NOMO-1 treated with dmso at 0.1 percent for 144 hours (cell line): ENCODE measurements around the gene BTBD7.

Experiments
- DNase-seq: peaks from one replicate; lab custom pipeline; 2025; ENCODE audit not compliant: unreplicated experiment; lab: John Stamatoyannopoulos, UW

BTBD7 gene

DNA sequence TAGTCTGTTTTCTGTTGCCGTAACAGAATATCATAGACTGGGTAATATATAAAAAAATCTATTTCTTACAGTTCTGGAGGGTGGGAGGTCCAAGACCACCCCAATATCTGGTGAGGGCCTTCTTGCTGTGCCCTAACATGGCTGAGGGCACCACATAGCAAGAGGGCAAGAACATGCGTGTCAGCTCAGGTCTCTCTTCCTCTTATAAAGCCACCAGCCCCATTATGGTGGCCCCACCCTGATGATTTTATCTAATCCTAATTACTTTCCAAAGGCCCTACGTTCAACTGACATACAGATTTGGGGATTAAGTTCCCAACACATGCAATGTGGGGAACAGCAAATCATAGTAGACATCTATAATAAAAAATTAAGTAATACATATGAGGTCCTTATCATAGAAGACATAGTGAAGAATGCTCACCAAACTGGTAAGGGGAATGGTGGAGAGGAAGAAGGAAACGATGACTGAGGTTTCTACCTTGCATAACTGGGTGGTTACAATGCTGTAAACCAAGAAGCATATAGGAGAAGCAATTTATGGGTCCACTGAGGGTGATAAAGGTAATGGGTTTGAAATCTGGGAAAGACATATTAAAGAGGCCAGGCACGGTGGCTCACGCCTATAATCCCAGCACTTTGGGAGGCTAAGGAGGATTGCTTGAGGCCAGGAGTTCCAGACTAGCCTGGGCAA, 27.0 kb downstream of the BTBD7 start:
- peak; percentile 43 for DNase-seq

DNA sequence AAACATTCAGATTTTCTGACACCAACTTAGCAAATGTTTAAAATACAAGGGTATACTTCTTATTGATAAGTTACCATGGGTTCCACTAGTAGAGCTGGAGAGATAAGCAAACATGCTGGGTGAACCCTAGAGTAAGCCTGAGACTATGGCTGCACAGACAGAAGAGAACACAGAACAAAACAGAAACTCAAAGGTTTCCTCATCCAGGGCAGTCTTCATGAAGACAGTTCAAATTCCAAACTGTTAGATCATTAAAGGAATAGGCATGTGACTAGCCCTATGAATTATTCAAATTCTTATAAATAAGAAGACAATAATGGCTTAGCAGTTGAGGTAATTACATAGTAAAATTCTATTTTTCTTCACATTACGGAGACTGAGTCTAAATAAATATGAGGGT, 28.1 kb downstream of the BTBD7 start:
- no peak for DNase-seq

DNA sequence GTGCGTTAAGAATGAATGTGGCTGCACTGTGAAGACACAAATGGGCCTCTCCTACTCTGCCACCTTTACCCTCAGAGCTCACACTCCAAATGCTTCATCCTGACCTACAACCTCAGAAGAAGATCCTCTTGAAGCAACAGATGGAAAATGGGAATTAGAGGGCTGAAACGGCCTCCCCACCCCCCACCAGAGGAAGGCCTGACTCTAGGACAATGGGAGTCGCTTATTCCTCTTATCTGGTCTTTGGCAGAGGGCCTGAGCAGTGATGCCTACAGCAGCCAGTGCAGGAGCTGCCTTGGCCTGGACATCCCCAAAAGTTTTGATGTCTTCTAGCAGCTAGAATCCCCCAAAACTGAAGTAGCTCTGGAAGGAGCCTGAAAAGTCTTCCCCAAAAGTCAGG, 29.2 kb downstream of the BTBD7 start:
- DNase-seq: no peak

DNA sequence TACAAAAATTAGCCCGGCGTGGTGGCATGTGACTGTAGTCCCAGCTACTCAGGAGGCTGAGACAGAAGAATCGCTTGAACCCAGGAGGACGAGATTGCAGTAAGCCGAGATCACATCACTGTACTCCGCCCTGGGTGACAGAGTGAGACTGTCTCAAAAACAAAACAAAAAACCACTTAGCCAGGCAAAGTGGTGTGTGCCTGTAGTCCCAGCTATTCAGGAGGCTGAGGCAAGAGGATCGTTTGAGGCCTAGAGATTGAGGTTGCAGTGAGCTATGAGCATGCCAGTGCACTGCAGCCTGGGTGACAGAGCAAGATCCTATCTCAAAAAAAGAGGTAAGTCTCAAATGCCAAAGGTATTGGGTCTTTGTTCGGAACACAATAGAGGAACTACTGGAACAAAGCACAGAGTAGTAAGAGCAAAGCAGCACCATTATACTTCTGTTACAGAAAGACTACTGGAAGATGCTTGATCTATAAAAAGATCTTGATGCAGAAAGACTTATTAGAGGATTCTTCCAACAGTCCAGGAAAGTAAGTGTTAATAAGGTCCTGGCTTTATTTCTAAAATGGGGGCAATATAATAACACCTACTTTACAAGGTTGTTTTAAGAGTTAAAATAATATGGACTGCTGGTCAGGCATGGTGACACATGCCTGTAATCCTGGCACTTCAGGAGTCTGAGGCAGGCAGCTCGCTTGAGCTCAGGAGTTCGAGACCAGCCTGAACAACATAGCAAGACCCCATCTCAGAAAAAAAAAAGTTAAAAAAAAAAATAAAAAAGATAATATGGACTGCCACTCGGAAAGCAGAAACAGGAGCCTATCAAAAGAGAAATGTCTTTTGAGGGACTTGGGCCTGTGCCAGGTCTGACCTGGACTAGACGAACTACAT, 29.9 kb downstream of the BTBD7 start:
- no peak for DNase-seq

DNA sequence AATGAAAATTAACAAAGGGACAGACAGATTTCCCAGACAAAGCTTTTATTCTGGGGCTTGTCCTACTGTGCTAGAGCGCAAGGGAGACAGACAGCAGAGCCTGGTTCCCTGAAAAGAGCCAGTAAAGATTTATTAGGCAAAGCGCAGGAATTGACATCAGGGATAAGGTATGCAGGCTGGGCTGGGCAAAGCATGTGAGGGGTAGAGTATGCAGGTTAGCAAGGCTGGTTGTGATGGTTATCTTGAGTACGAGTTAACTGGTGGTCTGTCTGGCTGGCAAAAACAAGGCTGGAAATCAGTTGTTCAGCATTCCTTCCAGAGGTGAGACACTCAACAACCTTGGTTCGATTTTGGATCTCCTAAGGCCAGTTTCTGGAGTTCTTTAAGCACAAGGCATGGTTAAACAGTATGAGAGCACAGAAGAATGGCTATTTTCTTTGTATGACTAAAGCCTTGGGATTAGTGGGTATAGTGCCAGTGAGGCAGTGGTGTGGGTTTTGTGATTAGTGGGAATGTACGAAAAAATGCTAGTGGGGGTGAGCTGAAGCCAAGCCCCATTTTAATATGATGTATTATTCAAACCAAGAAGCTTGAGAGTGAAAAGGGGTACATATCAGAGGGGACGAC, 30.9 kb downstream of the BTBD7 start:
- no peak for DNase-seq

DNA sequence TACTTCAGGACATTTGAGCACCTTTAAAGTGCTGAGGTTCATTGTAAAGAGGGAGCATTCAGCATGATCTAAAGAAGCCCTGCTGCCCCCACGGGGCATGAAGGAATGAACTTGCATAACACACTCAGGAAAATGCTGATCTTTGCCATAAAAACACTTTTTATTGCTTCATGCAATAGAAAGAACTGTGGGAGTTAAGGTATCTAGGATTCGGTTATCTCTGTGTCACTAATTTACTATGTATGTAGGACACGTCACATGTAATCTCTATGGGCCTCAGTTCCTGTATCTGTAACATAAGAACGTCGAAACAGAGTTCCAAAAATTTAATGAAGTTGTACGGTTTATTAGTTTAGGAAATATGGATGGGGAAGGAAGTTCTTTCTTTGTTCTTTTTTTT, 33.0 kb downstream of the BTBD7 start:
- DNase-seq: no peak

DNA sequence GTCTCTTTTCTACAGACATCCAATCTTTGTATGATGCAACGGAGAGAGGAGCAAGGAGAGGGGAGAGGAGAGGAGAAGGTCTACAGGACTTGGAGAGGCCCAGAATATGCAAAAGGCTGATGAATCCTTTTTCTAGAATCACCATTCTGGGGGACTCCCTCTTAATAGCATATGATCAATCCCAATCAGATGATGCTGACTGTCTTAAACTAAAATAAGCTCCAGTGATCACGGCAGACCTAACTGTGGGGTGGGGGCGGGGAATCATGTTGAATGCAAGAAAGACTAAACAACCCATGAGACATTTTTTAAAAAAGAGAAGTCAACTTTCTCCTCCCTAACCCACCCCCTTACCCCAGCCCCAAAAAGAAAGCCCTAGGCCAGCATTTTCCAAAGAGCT, 33.4 kb downstream of the BTBD7 start:
- no peak for DNase-seq

DNA sequence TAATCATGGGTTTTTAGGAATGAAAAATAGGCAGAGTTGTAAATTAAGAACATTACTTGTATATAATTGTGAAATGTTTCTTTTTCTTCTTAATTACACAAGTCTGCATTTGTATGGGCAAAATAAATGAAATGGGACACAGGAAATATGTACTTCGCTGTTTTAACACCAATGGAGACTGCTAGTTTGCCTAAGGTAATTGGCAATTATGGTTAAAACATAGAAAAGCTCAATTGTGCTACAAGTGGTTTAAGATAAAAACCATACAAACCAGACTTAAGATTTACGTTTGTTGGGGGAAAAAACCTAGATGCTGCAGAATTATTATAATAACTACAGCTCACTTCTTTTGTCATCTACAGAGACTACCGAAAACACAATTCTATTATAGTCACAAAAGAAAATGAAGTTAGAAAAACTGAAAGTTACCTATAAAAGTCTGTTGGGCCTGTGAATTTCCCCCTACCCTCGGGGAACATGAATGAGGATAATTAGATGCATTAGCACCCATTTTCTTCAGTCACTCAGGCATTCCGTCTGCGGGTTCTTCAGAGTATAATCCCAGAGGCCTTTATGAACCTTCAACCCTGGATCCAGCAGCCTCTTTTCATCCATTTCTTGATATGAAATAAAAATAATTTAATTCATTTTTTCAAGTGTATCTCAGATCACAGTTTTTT, 37.2 kb downstream of the BTBD7 start:
- DNase-seq: no peak

DNA sequence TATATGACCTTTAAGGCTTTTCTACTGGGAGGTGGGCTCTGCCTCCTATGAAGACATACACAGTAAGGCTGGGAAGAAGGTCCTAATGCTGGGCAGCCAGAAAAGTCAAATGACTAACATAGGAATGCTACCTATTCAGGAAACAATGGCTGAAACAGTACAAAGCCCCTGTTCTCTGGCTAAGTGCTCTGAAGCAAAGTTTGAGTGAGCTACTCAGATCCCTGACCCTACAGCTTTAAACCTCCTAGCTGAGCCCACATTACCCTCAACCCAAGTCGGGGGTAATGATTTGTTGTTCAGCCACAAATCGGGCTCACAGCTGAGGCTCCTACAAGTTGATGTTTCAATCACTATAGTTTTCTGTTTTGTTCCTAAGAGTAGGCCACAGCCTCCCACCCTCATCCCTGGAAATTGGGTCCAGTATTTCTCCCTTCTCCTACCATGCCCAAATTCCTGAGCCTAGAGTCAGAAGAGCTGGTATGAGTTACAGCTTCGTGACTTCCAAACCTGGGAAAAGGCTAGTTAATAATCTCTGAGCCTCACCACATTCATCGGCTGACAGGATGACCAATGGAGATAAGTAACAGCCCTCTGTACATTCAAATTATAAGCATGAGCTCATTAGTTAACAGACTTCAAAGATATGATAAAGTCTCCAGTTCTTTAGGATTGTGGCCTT, 46.5 kb downstream of the BTBD7 start:
- no peak for DNase-seq

DNA sequence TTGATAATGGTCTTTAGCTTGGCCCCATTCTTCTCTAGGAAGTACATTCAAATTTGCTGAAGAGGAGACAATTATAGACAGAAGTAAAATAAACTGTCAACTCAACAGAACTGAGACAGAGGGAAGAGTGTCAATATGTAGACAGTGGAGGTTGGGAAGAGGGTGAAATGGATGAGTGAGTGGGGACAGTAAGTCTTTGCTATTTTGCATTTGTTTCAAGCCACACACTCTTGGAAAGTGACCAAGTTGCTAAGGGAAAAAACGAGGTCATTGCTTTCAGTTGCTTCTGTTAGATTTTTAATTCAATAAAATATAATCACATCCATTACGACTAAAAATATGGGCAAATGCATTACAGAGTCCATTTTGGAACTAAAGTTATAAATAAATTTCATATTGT, 47.8 kb downstream of the BTBD7 start:
- DNase-seq: no peak

DNA sequence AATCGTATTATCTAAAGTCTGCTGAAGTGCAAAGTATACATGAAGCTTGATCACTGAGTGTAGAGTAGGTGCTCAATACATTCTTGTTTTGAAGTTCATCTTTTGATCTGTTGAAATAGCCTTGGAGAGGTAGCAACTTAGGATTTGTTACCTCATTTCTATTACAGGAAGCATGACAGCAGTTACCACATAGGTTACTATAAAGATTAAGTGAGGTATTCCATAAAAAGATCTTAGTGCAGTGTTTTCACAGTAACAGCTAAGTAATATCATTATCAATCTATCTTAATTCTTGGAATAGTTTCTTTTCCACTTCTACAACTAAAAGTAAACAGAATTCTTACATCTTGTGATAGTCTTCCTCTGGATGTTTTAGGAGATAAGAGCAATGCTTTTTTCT, 50.9 kb downstream of the BTBD7 start:
- no peak for DNase-seq

DNA sequence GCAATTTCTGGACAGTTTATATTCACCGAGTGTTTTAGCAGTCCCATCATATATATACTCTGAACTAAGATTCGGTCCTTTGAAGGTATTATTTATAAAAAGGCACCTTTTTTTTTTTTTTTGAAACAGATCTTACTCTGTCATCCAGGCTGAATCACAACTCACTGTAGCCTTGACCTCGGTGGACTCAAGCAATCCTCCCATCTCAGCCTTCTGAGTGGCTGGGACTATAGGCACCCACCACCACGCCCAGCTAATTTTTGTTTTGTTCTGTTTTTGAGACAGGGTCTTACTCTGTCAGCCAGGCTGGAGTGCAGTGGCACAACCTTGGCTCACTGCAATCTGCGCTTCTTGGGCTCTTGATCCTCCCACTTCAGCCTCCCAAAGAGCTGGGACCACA, 52.1 kb downstream of the BTBD7 start:
- no peak for DNase-seq

DNA sequence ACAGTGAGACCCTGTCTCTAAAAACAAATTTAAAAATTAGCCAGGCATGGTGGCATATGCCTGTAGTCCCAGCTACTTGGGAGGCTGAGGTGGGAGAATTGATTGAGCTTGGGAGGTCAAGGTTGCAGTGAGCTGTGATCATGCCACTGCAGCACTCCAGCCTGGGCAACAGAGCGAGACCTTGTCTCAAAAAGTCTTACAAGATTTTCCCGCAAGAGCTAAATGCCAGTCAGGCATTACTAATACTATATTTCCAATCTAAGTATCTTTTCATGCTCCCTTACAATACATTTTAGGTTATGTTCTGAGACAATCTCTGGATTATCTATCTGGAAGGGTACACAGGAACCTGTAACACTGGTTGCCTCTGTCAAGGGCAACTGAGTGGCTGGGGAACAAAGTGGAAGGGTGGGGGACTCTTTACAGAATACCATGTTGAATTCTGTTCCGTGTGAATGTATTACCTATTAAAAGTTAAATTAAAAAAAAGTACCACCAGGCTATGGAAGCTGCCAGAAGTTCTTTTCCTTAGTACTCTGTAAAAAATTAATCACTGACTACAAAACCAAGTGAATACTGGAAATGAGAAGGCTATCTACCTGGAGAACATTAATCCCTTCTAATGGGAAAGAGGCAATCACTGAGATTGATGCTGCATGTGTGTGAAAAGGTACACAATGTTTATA, 56.7 kb downstream of the BTBD7 start:
- DNase-seq: no peak

DNA sequence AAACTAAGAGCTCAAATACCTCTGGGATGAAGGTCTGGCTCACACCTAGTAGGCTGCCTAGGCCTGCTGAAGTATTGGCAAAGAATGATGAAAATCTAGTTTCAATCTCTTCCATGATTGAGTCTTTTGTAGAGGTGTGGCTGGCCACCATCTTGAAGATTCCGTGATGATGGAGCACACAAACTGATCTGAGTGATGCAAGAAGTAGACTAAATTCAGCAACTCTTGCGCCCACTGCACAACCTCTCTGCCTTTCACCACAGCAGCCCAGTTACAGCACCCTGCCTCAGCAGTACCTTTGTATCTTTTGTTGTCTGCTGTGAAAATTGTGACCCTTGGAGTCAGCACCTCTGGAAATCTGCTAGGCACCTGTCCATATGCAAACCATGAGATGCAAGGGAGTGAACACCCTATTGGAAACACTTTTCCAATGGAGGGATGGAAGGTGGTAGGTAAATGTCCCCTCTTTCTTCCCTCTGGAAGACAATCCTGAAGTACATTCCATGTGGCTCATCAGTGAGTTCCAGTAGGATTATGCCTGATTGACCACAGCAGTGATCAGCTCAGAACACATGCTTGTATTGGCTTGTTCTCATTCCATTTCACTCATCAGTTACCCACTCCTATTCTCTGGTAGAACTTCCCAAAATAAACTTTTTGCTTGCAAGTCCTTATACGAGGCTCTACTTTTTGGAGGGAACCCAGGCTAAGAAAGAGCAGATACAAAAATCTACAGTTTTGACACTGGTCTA, 58.6 kb downstream of the BTBD7 start:
- DNase-seq: no peak

DNA sequence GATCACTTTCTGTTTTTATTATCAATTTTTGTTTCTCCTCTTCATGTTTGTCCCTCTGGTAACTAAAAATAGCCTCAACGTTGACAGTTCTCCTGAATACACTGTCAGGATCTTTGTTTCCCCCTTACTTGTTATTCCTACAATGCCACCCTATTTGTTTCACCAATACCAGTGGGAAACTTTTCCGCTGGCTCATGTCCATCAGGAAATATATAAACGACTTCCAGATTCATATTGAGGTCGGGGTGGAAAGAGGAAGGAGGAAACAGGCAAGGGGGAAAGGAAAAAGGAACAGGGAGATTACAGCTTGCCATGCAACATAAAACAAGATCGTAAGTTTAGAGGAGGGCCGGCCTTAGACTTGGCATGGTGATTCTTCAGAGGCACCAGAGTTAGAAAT, 61.7 kb downstream of the BTBD7 start:
- no peak for DNase-seq

DNA sequence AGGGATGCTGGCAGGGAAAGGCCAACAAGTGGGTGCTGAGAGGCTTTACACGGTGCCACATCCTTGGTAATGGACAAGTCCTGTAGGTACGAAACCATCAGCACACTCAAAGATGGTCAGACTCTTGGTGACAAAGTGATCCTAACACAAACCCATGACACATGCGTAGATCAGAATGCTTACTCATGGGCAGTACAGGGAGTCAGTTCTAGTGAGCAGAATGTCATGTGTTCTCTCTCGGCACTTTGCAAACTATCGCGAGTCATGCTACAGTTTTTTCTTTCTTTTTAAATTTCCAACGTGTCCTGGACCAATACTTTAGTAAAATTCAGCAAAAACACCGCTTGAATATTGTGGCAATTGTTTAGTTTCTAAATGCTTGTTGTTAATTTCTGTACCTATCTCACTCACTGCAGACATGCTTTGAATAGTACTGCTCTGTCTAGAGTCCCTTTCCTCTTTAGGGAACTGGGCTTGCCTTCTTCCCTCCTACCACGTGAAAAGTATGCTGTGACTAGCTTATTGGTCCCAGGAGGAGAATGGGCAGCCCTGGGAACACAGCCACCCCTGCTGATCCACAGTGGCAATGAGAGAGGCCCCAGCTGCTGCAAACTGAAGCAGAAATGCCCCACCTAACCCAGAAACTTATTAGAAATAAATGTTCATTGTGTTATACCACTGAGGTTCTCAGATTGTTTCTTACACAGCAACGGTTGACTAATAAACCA, 63.3 kb downstream of the BTBD7 start:
- DNase-seq: no peak

DNA sequence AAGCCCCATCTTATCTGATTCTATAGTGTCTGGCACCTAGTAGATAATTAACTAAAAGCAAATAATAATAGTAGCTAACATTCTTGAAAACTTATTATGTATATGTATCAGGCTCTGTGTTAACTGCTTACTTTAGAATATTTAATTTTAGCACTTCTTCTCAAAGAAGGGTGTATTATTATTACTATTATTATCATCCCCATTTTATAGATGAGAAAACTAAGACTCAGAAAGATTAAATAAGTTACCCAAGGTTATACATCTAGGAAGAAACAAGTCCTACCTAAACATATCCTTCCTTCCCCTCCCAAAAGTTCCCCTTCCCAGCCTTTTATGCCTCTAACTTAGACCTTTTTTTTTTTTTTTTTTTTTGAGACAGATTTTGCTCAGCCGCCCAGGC, 64.4 kb downstream of the BTBD7 start:
- DNase-seq: no peak

DNA sequence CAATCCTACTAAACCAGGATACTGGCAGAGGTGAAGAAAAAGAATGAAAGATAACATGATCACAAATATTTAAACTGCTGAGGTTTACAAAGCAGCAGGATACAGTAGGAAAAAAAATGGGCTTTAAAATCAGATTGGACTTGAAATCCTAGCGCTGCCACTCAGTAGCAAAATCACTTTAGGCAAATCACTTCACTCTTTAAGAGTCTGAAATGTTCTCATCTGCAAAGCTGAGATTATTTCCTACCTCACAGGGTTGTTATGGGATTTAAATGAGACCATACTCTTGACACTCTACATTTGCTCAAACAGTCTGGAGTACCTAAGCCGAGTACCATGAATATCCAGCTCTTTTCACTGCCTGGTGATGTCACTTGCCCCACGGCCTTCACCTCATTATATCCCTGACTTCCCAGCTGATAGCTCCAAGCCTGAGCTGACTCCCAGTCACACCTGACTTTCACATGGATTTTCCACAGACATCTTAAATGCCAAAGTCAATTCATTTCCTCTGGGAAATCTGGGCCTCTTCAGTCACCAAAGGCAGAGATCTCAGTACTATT, 65.6 kb downstream of the BTBD7 start:
- no peak for DNase-seq

DNA sequence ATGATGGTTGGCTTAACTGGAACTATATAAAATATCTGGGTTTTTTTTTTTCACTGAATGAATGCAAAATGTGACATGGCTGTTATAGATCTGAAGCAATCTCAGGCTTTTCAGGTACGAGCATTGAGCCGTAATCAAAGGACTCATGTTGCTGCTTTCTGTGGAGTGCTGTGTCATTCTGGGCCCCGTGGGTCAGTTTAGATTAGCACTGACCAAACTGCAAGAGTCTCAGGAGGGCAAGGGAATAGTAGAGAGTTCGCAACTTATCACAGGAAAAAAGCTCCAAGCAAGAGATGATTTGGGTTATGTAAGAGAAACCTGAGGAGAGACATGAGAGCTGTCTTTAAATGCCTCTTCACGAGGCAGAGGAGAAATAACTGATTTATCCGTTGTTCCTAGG, 66.7 kb downstream of the BTBD7 start:
- DNase-seq: no peak
